WTC11 (cell line): ENCODE results near the gene HEATR5A. TPM values are rescaled to one million over a fixed set of nuclear protein-coding genes. Genes with fewer than 3 reads are reported as not detected.

Experiments used
- ATAC-seq: fragments of 200-7000 bp; cut with Tn5 transposase; 2 replicates; pipeline ENCODE4 v1.10.0; 2021; ENCODE audit warnings: mild to moderate bottlenecking, moderate library complexity
- Bru-seq: library from RNA; stranded (reverse); fragments of 400-500 nt; gene quantifications from one replicate; lab custom pipeline; 2021; lab: Mats Ljungman, UMichigan
- CTCF ChIA-PET: fragments of 300-600 bp; sonication (Branson Sonifier 250); formaldehyde crosslinking; loops from one replicate; lab custom pipeline; 2021; ENCODE audit warnings: antibody characterized with exemption; lab: Charles Lee
- POLR2A ChIA-PET: fragments of 350-600 bp; sonication (Branson Sonifier 250); formaldehyde crosslinking; loops from one replicate; lab custom pipeline; 2021; ENCODE audit warnings: antibody characterized with exemption; lab: Charles Lee
- DNase-seq: peaks from one replicate; pipeline ENCODE4 v3.0.0; 2021; ENCODE audit warnings: low spot score
- H3K27ac Mint-ChIP-seq: 2 replicates; pipeline ENCODE4 v1.8.0; 2021; ENCODE audit warnings: mixed read lengths
- H3K27me3 Mint-ChIP-seq: 2 replicates; pipeline ENCODE4 v1.8.0; 2021; ENCODE audit warnings: low read depth, mild to moderate bottlenecking, moderate library complexity, mixed read lengths
- H3K36me3 Mint-ChIP-seq: 2 replicates; pipeline ENCODE4 v1.8.0; 2021; ENCODE audit warnings: mixed read lengths
- H3K4me1 Mint-ChIP-seq: 2 replicates; pipeline ENCODE4 v1.8.0; 2022; ENCODE audit warnings: mixed read lengths
- H3K4me3 Mint-ChIP-seq: 2 replicates; pipeline ENCODE4 v1.8.0; 2021; ENCODE audit warnings: mild to moderate bottlenecking, moderate library complexity, mixed read lengths
- H3K9me3 Mint-ChIP-seq: 2 replicates; pipeline ENCODE4 v1.8.0; 2021; ENCODE audit warnings: mixed read lengths
- ESRRA ChIP-seq: sonication (generic); formaldehyde crosslinking; IDR thresholded peaks from 2 replicates; pipeline ENCODE4 v1.8.1; 2022; ENCODE audit warnings: mild to moderate bottlenecking, missing genetic modification reagents, borderline replicate concordance
- IRF2 ChIP-seq: sonication (generic); formaldehyde crosslinking; IDR thresholded peaks from 2 replicates; pipeline ENCODE4 v1.8.0; 2022; ENCODE audit warnings: low read depth, missing genetic modification reagents, borderline replicate concordance
- NFATC4 ChIP-seq: fragments of 250-450 bp; sonication (Bioruptor Pico); IDR thresholded peaks from 2 replicates; pipeline ENCODE4 v1.9.0; 2021; ENCODE audit warnings: mild to moderate bottlenecking
- NFE2L1 ChIP-seq: sonication (generic); formaldehyde crosslinking; IDR thresholded peaks from 2 replicates; pipeline ENCODE4 v1.8.1; 2023; ENCODE audit warnings: missing genetic modification reagents
- SMAD3 ChIP-seq: sonication (generic); formaldehyde crosslinking; IDR thresholded peaks from 2 replicates; pipeline ENCODE4 v1.8.0; 2022; ENCODE audit warnings: missing genetic modification reagents, mild to moderate bottlenecking, borderline replicate concordance
- TP53 ChIP-seq: sonication (generic); formaldehyde crosslinking; IDR thresholded peaks from 2 replicates; pipeline ENCODE4 v1.8.1; 2023; ENCODE audit warnings: mild to moderate bottlenecking, missing genetic modification reagents
- ZNF219 ChIP-seq: sonication (generic); formaldehyde crosslinking; IDR thresholded peaks from 2 replicates; pipeline ENCODE4 v1.8.0; 2023; ENCODE audit warnings: missing genetic modification reagents, mild to moderate bottlenecking, borderline replicate concordance
- ZNF671 ChIP-seq: fragments of 250-450 bp; sonication (Bioruptor Pico); IDR thresholded peaks from 2 replicates; pipeline ENCODE4 v1.8.0; 2021; ENCODE audit warnings: mild to moderate bottlenecking
- long read RNA-seq, 3 experiments: library from RNA in 1 of 3; library from capped mRNA in 1 of 3; library from polyadenylated mRNA in 1 of 3; unstranded in 2 of 3; stranded (forward) in 1 of 3; transcript quantifications; one replicate each; pipeline ENCODE4 v2.0.0, GENCODE V29; 2021
- total RNA-seq: library from RNA; stranded (reverse); gene quantifications from 3 replicates; pipeline ENCODE4 v1.2.3, GENCODE V29; 2021
- TF ChIP-seq, protein P1 (sequence below): sonication (generic); formaldehyde crosslinking; IDR thresholded peaks from 2 replicates; pipeline ENCODE4 v1.8.1; 2022; ENCODE audit warnings: missing genetic modification reagents, borderline replicate concordance
- TF ChIP-seq, protein P2 (sequence below): fragments of 250-450 bp; sonication (Bioruptor Pico); IDR thresholded peaks from 2 replicates; pipeline ENCODE4 v1.9.0; 2021; ENCODE audit warnings: mild to moderate bottlenecking
- TF ChIP-seq, protein P3 (sequence below): sonication (generic); formaldehyde crosslinking; IDR thresholded peaks from 2 replicates; pipeline ENCODE4 v1.8.1; 2022; ENCODE audit warnings: low read depth, mild to moderate bottlenecking, moderate library complexity, missing genetic modification reagents, borderline replicate concordance
- TF ChIP-seq, protein P4 (sequence below): fragments of 200-600 bp; IDR thresholded peaks from 2 replicates; pipeline ENCODE4 v1.8.0; 2022; ENCODE audit warnings: antibody characterized with exemption
- TF ChIP-seq, protein P5 (sequence below): sonication (generic); formaldehyde crosslinking; IDR thresholded peaks from 2 replicates; pipeline ENCODE4 v1.8.0; 2023; ENCODE audit warnings: mild to moderate bottlenecking, missing genetic modification reagents
- TF ChIP-seq, protein P6 (sequence below): sonication (generic); formaldehyde crosslinking; IDR thresholded peaks from 2 replicates; pipeline ENCODE4 v1.8.1; 2023; ENCODE audit warnings: mild to moderate bottlenecking, missing genetic modification reagents
- TF ChIP-seq, protein P7 (sequence below): sonication (generic); formaldehyde crosslinking; IDR thresholded peaks from 2 replicates; pipeline ENCODE4 v1.8.0; 2022; ENCODE audit warnings: mild to moderate bottlenecking, missing genetic modification reagents
- TF ChIP-seq, protein P8 (sequence below): sonication (generic); formaldehyde crosslinking; IDR thresholded peaks from 2 replicates; pipeline ENCODE4 v1.8.1; 2023; ENCODE audit warnings: mild to moderate bottlenecking, moderate library complexity, missing genetic modification reagents
- TF ChIP-seq, protein P9 (sequence below): sonication (generic); formaldehyde crosslinking; IDR thresholded peaks from 2 replicates; pipeline ENCODE4 v1.8.0; 2022; ENCODE audit warnings: mild to moderate bottlenecking, missing genetic modification reagents

Gene HEATR5A
- 29.6 to 36.2 TPM (median 31.6 TPM) in 3 replicates for total RNA-seq
- Bru-seq, nascent RNA: percentile 64 among the genes with signal in this experiment
- long read RNA-seq, experiment 1, full-length matches to known transcripts: 14 of 75 reads
- long read RNA-seq, experiment 1, partial matches to known transcripts: 32 of 75 reads
- long read RNA-seq, experiment 1, other reads (novel, unspliced or antisense): 29 of 75 reads
- long read RNA-seq, experiment 2, full-length matches to known transcripts: 9 of 29 reads
- long read RNA-seq, experiment 2, partial matches to known transcripts: 5 of 29 reads
- long read RNA-seq, experiment 2, other reads (novel, unspliced or antisense): 15 of 29 reads
- long read RNA-seq, experiment 3, partial matches to known transcripts: 1 of 4 reads
- long read RNA-seq, experiment 3, other reads (novel, unspliced or antisense): 3 of 4 reads

DNA sequence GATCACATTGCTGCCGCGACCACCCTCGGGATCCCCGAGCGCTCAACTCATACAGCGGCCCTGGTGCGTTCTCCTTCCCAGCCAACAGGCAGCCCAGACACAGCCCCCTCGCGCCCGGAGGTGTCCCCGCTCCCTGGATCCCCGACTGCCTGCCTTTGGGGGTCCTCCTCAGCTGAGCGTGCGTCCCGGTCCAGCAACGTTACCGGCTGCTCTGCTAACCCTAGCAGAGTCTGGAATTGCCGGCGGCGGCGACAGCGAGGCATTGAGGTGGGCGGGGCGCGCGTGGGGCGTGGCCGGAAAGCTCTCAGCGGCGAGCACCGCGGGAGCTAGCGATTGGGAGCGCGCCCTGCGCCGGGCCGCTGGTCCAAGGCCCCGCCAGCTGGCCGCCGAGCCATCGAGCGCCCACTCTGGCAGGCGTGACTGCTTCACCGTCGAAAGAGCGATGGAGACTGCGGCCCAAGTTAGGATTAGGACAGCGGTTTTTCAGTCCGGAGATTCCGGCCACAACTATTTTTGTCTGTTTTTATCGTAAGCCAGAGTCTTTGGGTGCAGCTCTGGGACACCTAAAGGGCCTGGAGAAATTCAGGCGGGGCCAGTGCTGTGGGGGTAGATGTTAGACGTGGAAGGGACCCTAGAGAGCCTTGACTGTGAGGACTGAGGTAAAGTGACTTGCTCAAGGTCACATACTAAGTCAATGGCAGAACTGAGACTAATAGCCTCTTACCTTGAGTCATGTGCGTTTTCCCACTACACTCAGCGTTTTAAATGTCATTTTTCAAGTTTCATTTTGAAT lies at the start of gene HEATR5A:
HEATR5A (minus strand) TSS at position 232 of the 793 bp plus-strand sequence. CDS start 17,575 bp downstream, outside the sequence.
- Mint-ChIP-seq H3K36me3 (no peaks in the 10 kb centered on the region), H3K27ac (peak within 1 kb of the TSS; percentile 91), H3K9me3 (no peaks in the 10 kb centered on the region), H3K4me3 (peak within 1 kb of the TSS; percentile 90), H3K4me1 (peaks cover 20% of the 10 kb centered on the region), H3K27me3 (no peaks in the 10 kb centered on the region)
- POLR2A ChIA-PET: interaction anchor here (0.5 to 2.0 kb wide), 7 partner anchors 8 to 656 kb away, joined by 3 to 15 read pairs (median 7); partner anchors contain the start of genes ARHGAP5, DTD2 and HECTD1
- CTCF ChIA-PET: interaction anchor here (0.6 to 1.4 kb wide), 8 partner anchors 8 to 834 kb away, joined by 3 to 6 read pairs (median 4); partner anchors contain the start of gene DTD2
- ATAC-seq: peak; percentile 93
- DNase-seq: peak; percentile 96
- TF ChIP-seq, protein P1, sequence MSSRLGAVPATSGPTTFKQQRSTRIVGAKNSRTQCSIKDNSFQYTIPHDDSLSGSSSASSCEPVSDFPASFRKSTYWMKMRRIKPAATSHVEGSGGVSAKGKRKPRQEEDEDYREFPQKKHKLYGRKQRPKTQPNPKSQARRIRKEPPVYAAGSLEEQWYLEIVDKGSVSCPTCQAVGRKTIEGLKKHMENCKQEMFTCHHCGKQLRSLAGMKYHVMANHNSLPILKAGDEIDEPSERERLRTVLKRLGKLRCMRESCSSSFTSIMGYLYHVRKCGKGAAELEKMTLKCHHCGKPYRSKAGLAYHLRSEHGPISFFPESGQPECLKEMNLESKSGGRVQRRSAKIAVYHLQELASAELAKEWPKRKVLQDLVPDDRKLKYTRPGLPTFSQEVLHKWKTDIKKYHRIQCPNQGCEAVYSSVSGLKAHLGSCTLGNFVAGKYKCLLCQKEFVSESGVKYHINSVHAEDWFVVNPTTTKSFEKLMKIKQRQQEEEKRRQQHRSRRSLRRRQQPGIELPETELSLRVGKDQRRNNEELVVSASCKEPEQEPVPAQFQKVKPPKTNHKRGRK (CRISPR knock-in tag): no peak
- TF ChIP-seq, protein P2, sequence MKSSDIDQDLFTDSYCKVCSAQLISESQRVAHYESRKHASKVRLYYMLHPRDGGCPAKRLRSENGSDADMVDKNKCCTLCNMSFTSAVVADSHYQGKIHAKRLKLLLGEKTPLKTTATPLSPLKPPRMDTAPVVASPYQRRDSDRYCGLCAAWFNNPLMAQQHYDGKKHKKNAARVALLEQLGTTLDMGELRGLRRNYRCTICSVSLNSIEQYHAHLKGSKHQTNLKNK: peak; percentile 69; the same call in 1 of the 2 replicates
- TF ChIP-seq, protein P3, sequence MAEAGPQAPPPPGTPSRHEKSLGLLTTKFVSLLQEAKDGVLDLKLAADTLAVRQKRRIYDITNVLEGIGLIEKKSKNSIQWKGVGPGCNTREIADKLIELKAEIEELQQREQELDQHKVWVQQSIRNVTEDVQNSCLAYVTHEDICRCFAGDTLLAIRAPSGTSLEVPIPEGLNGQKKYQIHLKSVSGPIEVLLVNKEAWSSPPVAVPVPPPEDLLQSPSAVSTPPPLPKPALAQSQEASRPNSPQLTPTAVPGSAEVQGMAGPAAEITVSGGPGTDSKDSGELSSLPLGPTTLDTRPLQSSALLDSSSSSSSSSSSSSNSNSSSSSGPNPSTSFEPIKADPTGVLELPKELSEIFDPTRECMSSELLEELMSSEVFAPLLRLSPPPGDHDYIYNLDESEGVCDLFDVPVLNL (CRISPR knock-in tag): peak; percentile 49; the same call in 1 of the 2 replicates
- TF ChIP-seq ESRRA (CRISPR knock-in tag) (peak; percentile 53; the same call in 1 of the 2 replicates), IRF2 (CRISPR knock-in tag) (no peak), TP53 (CRISPR knock-in tag) (peak; percentile 85; the same call in 1 of the 2 replicates), ZNF219 (CRISPR knock-in tag) (no peak), NFE2L1 (CRISPR knock-in tag) (peak; percentile 68; the same call in 1 of the 2 replicates), SMAD3 (CRISPR knock-in tag) (peak; percentile 94; the same call in 1 of the 2 replicates), NFATC4 (CRISPR knock-in tag) (0 out of 2 replicates have a peak, but pooled peaks have one; percentile 49), ZNF671 (CRISPR knock-in tag) (0 out of 2 replicates have a peak, but pooled peaks have one; percentile 23)
- TF ChIP-seq, protein P4, sequence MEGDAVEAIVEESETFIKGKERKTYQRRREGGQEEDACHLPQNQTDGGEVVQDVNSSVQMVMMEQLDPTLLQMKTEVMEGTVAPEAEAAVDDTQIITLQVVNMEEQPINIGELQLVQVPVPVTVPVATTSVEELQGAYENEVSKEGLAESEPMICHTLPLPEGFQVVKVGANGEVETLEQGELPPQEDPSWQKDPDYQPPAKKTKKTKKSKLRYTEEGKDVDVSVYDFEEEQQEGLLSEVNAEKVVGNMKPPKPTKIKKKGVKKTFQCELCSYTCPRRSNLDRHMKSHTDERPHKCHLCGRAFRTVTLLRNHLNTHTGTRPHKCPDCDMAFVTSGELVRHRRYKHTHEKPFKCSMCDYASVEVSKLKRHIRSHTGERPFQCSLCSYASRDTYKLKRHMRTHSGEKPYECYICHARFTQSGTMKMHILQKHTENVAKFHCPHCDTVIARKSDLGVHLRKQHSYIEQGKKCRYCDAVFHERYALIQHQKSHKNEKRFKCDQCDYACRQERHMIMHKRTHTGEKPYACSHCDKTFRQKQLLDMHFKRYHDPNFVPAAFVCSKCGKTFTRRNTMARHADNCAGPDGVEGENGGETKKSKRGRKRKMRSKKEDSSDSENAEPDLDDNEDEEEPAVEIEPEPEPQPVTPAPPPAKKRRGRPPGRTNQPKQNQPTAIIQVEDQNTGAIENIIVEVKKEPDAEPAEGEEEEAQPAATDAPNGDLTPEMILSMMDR: no peak
- TF ChIP-seq, protein P5, sequence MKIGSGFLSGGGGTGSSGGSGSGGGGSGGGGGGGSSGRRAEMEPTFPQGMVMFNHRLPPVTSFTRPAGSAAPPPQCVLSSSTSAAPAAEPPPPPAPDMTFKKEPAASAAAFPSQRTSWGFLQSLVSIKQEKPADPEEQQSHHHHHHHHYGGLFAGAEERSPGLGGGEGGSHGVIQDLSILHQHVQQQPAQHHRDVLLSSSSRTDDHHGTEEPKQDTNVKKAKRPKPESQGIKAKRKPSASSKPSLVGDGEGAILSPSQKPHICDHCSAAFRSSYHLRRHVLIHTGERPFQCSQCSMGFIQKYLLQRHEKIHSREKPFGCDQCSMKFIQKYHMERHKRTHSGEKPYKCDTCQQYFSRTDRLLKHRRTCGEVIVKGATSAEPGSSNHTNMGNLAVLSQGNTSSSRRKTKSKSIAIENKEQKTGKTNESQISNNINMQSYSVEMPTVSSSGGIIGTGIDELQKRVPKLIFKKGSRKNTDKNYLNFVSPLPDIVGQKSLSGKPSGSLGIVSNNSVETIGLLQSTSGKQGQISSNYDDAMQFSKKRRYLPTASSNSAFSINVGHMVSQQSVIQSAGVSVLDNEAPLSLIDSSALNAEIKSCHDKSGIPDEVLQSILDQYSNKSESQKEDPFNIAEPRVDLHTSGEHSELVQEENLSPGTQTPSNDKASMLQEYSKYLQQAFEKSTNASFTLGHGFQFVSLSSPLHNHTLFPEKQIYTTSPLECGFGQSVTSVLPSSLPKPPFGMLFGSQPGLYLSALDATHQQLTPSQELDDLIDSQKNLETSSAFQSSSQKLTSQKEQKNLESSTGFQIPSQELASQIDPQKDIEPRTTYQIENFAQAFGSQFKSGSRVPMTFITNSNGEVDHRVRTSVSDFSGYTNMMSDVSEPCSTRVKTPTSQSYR (CRISPR knock-in tag): no peak
- TF ChIP-seq, protein P6, sequence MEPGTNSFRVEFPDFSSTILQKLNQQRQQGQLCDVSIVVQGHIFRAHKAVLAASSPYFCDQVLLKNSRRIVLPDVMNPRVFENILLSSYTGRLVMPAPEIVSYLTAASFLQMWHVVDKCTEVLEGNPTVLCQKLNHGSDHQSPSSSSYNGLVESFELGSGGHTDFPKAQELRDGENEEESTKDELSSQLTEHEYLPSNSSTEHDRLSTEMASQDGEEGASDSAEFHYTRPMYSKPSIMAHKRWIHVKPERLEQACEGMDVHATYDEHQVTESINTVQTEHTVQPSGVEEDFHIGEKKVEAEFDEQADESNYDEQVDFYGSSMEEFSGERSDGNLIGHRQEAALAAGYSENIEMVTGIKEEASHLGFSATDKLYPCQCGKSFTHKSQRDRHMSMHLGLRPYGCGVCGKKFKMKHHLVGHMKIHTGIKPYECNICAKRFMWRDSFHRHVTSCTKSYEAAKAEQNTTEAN (CRISPR knock-in tag): peak; percentile 85
- TF ChIP-seq, protein P7, sequence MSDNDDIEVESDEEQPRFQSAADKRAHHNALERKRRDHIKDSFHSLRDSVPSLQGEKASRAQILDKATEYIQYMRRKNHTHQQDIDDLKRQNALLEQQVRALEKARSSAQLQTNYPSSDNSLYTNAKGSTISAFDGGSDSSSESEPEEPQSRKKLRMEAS (CRISPR knock-in tag): peak; percentile 65; the same call in 1 of the 2 replicates
- TF ChIP-seq, protein P8, sequence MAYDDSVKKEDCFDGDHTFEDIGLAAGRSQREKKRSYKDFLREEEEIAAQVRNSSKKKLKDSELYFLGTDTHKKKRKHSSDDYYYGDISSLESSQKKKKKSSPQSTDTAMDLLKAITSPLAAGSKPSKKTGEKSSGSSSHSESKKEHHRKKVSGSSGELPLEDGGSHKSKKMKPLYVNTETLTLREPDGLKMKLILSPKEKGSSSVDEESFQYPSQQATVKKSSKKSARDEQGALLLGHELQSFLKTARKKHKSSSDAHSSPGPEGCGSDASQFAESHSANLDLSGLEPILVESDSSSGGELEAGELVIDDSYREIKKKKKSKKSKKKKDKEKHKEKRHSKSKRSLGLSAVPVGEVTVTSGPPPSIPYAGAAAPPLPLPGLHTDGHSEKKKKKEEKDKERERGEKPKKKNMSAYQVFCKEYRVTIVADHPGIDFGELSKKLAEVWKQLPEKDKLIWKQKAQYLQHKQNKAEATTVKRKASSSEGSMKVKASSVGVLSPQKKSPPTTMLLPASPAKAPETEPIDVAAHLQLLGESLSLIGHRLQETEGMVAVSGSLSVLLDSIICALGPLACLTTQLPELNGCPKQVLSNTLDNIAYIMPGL (CRISPR knock-in tag): peak; percentile 92
- TF ChIP-seq, protein P9, sequence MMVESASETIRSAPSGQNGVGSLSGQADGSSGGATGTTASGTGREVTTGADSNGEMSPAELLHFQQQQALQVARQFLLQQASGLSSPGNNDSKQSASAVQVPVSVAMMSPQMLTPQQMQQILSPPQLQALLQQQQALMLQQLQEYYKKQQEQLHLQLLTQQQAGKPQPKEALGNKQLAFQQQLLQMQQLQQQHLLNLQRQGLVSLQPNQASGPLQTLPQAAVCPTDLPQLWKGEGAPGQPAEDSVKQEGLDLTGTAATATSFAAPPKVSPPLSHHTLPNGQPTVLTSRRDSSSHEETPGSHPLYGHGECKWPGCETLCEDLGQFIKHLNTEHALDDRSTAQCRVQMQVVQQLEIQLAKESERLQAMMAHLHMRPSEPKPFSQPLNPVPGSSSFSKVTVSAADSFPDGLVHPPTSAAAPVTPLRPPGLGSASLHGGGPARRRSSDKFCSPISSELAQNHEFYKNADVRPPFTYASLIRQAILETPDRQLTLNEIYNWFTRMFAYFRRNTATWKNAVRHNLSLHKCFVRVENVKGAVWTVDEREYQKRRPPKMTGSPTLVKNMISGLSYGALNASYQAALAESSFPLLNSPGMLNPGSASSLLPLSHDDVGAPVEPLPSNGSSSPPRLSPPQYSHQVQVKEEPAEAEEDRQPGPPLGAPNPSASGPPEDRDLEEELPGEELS (CRISPR knock-in tag): peak; percentile 80; the same call in 1 of the 2 replicates
